ENCODE data around the gene LIPC. TPM values are rescaled to one million over a fixed set of nuclear protein-coding genes. Genes with fewer than 3 reads are reported as not detected.

Gene LIPC
- total RNA-seq, 2 experiments from 2014 or later = not detected

DNA sequence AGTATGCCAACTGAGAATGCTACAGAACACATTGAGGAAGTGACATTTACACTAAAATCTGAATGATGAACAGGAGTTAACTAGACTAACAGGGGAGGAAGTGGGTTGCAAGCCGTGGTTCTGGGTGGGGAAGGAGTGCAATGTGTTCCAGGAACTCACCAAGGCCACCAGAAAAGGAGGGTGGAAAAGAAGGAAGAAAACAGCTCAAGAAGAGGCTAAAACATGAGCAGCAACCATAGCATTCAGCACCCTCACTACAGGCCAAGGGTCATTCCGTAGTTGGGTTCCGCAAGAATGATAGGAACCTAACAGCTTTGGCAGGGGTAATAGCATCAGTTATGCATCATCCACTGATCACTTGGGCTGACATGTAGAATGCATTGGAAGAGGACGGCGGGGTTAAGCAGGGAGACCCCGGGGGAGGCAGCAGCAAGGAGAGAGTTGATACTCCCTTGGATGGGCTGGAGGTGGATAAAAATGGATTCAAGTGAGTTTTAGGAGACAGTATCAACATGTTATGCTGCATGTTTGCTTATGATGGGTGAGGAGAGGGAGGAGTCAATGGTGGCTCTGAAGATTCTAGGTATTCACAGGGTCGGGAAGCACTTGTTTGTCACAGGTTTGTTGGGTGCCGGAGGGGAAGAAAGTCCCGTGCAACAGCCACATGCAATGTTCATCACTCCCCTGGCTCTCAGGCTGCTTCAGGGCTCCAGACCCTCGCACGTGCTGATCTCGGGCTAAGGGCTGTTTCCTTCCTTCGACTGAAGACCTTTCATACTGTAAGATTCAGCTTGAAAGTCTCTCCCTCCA, 53.2 kb downstream of the LIPC start:
- CTCF ChIA-PET = no interaction called here
- H3K36me3 Mint-ChIP-seq = no peaks in the 10 kb centered on the region
- H3K27me3 Mint-ChIP-seq = no peaks in the 10 kb centered on the region
- intact Hi-C loops (cut with micrococcal nuclease) = no loop called here
- DNase-seq = peak; percentile 45
- peak overlapping the region; percentile 64 for H3K27ac Mint-ChIP-seq
- H3K4me1 Mint-ChIP-seq (ENCODE audit: low read depth) = peaks cover 25% of the 10 kb centered on the region
- POLR2A ChIA-PET = no interaction called here
- peaks cover 5% of the 10 kb centered on the region for H3K9me3 Mint-ChIP-seq
- no peak overlapping the region for H3K4me3 Mint-ChIP-seq

DNA sequence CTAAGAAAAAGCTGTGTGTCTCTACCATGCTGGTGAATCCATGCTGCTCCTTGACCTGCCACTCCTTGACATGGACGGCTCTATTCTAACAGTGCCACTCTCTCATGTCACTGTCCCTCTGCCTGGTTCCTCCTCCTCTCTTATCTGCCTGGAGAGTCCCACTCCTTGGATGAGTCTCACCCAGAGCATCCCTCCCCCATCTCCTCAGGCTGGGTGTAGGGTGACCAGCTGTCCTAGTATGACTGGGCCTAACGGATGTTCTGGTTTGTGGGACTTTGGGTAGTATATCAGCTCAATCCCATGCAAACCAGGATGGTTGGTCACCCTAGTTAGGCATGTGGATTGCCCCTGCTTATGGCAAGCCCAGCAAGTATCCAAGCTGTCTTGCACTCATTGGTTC, 54.3 kb downstream of the LIPC start:
- ChIA-PET CTCF (no interaction called here), POLR2A (no interaction called here)
- Mint-ChIP-seq H3K4me1 (ENCODE audit: low read depth) (peaks cover 25% of the 10 kb centered on the region), H3K36me3 (no peaks in the 10 kb centered on the region), H3K9me3 (peaks cover 6% of the 10 kb centered on the region), H3K4me3 (no peak overlapping the region), H3K27ac (no peak overlapping the region), H3K27me3 (no peaks in the 10 kb centered on the region)
- DNase-seq = peak; percentile 27
- intact Hi-C loops (cut with micrococcal nuclease) = no loop called here

DNA sequence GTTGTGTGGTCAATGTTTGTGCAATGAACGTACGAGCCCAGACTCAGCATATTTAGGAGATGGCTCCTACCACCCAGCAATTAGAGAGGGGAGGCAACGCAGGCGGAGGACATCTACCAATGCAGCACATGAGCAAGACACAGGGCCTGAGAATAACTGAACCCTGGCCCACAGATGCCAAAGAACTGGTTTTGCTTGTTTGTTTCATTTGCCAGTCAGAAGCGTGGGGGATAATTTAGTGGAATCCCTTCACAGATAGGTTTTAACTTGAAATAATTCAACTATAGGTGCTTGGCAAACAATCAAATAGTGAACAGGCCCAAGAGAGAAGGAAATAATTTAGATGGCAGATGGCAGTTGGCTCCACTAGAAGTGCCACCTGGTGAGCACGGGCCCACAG, 54.8 kb downstream of the LIPC start:
- intact Hi-C loops (cut with micrococcal nuclease) = no loop called here
- ChIA-PET CTCF (no interaction called here), POLR2A (no interaction called here)
- peaks cover 25% of the 10 kb centered on the region for H3K4me1 Mint-ChIP-seq (ENCODE audit: low read depth)
- peaks cover 6% of the 10 kb centered on the region for H3K9me3 Mint-ChIP-seq
- H3K27me3 Mint-ChIP-seq = no peaks in the 10 kb centered on the region
- H3K4me3 Mint-ChIP-seq = no peak overlapping the region
- H3K27ac Mint-ChIP-seq = no peak overlapping the region
- no peak for DNase-seq
- no peaks in the 10 kb centered on the region for H3K36me3 Mint-ChIP-seq

DNA sequence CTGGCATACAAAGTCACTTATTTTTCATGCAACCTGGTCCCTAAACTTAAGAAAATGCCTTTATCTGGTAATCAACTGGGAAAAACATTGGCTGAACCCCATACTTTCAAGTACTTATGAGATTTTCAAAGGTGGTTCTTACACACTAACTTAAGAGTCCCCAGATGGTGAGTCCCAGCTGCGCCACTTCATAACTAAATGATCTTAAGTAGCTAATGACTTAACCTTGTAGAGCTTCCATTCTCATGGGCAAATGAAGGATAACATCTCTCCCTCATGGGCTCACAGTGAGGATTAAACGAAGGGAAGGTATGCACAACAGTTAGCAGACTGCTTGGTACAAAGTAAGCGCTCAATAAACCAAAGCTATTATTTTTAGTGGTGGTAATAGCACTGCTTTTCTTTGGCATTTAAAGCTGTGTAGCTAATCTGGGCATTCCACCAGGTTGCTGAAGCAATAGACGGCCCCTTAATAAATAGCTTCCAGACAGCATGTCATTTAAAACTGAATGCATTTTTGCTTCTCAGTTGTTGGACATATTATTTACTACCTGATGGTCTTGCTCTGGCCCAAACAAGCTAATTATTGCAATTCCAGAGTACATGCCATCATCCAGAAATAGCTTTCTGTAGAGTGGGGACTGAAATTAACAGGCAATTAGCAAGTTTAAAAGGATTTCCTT, 55.4 kb downstream of the LIPC start:
- H3K4me1 Mint-ChIP-seq (ENCODE audit: low read depth) = peaks cover 25% of the 10 kb centered on the region
- no peak overlapping the region for H3K27ac Mint-ChIP-seq
- ChIA-PET POLR2A (no interaction called here), CTCF (no interaction called here)
- DNase-seq = no peak
- no peak overlapping the region for H3K4me3 Mint-ChIP-seq
- no peaks in the 10 kb centered on the region for H3K27me3 Mint-ChIP-seq
- intact Hi-C loops (cut with micrococcal nuclease) = no loop called here
- H3K36me3 Mint-ChIP-seq = no peaks in the 10 kb centered on the region
- H3K9me3 Mint-ChIP-seq = peaks cover 6% of the 10 kb centered on the region

DNA sequence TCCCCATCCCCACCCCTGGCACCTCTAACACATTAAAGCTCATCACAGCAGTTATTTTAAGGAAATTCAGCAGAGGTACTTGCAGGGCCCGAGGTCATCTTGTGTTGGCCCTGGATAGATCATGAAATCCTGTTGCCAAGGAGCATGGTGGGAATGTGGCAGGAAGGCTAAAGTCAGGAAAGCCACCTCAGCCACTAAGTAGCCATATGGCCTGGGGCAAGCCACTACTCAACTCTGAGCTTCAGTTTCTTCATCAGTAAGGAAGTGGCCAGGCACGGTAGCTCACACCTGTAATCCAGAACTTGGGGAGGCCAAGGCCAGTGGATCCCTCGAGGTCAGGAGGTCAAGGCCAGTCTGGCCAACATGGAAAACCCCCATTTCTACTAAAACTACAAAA, 55.9 kb downstream of the LIPC start:
- Mint-ChIP-seq H3K9me3 (peaks cover 6% of the 10 kb centered on the region), H3K27me3 (no peaks in the 10 kb centered on the region), H3K4me3 (no peak overlapping the region), H3K4me1 (ENCODE audit: low read depth) (peaks cover 25% of the 10 kb centered on the region), H3K36me3 (no peaks in the 10 kb centered on the region), H3K27ac (no peak overlapping the region)
- ChIA-PET POLR2A (no interaction called here), CTCF (no interaction called here)
- intact Hi-C loops (cut with micrococcal nuclease) = no loop called here
- DNase-seq = no peak

DNA sequence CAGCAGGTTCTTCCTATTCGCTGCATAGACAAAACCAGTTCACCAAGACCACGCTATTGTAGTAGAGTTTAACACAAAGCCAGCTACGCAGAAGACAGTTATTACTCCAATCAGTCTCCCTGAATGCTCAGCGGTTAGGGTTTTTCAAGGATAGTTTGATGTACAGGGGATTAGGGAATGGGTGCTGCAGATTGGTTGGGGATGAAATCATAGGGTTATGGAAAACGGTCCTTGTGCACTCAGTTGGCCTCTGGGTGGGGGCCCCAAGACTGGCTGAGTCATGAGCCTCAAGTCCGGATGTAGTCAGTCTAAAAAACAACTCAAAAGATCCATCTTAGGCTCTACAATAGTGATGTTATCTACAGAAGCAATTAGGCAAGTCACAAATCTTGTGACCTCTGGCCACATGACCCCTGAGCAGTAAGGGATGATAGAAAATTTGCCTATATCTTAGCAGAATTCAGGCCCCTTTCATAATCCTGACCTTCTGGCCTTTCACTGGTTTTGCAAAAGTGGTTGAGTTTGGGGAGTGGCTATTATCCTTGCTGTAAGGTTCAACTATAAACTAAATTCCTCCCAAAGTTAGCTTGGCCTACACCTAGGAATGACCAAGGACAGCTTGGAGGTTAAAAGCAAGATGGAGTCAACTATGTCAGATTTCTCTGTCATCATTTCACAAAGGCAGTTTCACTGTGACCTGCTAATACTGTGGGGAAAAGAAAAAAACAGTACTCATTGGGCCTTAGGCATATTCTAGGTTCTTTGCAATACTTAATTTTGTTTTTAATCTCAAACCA, 57.7 kb downstream of the LIPC start:
- intact Hi-C loops (cut with micrococcal nuclease) = no loop called here
- Mint-ChIP-seq H3K4me3 (no peak overlapping the region), H3K9me3 (peaks cover 6% of the 10 kb centered on the region), H3K4me1 (ENCODE audit: low read depth) (peaks cover 19% of the 10 kb centered on the region), H3K27me3 (no peaks in the 10 kb centered on the region), H3K36me3 (no peaks in the 10 kb centered on the region), H3K27ac (no peak overlapping the region)
- DNase-seq = no peak
- ChIA-PET POLR2A (no interaction called here), CTCF (no interaction called here)

DNA sequence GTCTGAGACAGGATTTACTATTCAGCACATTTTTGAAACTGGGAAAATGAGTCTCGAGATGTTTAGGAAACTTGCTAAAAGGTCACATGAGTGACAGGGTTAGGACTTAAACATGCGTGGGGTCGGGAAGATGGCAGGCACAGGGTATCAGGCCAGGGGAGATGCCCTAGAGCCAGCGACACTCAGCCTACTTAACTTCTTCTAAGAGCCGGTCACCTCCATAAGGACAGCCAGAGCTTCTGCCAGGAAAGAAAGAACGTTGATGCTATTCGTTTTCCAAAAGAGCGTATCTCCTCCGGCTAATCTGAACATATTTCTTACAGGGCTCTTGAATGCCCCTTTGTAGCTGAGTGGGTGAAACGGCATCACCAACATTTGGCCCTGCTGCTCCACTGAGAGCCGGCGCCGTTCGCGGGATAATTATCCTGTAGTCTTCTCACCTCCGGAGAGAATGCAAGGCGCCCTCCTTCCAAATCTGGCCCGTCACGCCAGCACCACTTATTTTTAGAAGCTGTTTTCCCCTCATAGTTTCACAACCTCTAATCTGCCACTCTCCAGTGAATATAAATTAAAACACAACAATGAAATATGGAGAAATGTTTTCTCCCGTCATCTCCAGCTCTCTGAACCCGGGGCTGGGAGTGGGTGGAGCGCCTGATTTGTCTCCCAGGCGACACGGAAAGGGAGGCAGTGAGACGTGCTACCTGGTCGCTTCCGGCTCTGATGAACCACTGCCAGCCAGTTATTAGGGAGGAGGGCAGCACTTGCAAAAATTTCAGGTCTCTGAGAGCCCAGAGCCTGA, 58.5 kb downstream of the LIPC start:
- H3K4me3 Mint-ChIP-seq = no peak overlapping the region
- H3K27me3 Mint-ChIP-seq = no peaks in the 10 kb centered on the region
- ChIA-PET POLR2A (no interaction called here), CTCF (no interaction called here)
- intact Hi-C loops (cut with micrococcal nuclease) = no loop called here
- H3K4me1 Mint-ChIP-seq (ENCODE audit: low read depth) = peaks cover 11% of the 10 kb centered on the region
- no peak for DNase-seq
- H3K36me3 Mint-ChIP-seq = no peaks in the 10 kb centered on the region
- H3K27ac Mint-ChIP-seq = no peak overlapping the region
- H3K9me3 Mint-ChIP-seq = peaks cover 6% of the 10 kb centered on the region

DNA sequence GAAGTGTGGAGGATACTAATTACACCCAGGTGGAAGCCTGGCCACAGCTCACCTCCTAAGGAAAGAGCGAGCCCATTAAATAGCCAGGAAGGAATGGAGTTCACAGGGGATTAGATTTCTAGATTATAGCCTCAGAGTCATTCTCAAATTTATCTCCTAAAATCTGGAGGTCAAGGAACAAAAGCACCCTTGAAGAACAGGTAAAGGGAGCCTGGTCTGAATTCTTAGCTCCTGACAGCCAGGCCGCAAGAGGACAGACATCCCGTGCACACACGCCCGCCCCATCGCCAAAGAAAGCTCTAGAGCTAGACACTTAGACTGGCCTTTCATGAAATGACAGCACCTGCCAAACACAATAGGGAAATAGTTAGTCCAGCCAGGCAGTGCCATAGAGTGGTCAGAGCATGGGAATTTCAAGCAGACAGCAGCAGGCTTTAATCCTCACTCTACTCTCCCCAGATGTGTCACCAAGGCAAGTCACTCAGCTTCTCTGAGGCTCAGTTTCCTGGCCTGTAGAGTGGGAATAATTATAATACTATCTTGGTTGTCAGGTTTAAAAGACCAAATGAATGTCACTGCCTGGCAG, 59.2 kb downstream of the LIPC start:
- intact Hi-C loops (cut with micrococcal nuclease) = no loop called here
- POLR2A ChIA-PET = interaction anchor here (1.3 kb wide), 1 partner anchor 14 kb away, joined by 3 read pairs; no protein-coding TSS in a partner anchor
- Mint-ChIP-seq H3K4me1 (ENCODE audit: low read depth) (peaks cover 6% of the 10 kb centered on the region), H3K9me3 (peaks cover 6% of the 10 kb centered on the region), H3K36me3 (no peaks in the 10 kb centered on the region), H3K27me3 (no peaks in the 10 kb centered on the region), H3K4me3 (no peak overlapping the region), H3K27ac (no peak overlapping the region)
- CTCF ChIA-PET = no interaction called here
- no peak for DNase-seq

DNA sequence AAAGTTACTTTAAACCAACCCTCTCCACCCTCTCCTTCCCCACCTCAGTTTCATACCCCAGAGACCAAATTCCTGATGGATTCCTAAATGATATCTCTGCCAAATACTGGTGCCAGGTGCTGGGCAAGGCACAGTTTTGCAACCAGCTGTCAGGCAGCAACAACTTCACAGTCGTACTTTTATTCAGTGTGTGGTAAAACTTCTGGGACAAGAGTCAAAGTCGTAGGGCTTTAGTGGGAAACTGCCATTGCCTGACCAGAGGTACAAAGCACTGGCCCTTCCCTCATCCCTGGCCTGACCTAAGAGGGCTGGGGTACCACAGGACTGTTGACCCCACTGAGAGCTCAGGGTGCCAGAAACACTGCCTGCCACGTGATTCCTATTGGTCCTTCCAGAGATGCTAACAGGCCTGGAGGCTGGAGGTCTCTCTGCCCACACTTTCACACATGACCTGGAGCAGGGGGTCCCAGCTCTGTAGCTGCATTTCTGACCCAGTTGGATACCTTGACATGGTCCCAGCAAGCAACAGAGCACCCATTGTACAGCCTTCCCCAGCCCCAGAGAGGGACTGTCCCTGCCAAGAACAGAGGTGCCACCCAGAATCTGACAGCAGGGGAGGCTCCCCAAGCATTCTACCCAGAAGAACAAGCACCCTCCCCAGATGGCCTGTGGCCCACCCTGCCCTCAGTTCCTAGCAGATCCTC, 59.9 kb downstream of the LIPC start:
- DNase-seq = no peak
- Mint-ChIP-seq H3K9me3 (peaks cover 6% of the 10 kb centered on the region), H3K36me3 (no peaks in the 10 kb centered on the region), H3K27me3 (no peaks in the 10 kb centered on the region), H3K27ac (no peak overlapping the region), H3K4me1 (ENCODE audit: low read depth) (peaks cover 5% of the 10 kb centered on the region), H3K4me3 (no peak overlapping the region)
- intact Hi-C loops (cut with micrococcal nuclease) = no loop called here
- ChIA-PET POLR2A (interaction anchor here (1.3 kb wide), 1 partner anchor 15 kb away, joined by 3 read pairs; no protein-coding TSS in a partner anchor), CTCF (interaction anchor here (1.0 kb wide), 1 partner anchor 12 kb away, joined by 3 read pairs; no protein-coding TSS in a partner anchor)

DNA sequence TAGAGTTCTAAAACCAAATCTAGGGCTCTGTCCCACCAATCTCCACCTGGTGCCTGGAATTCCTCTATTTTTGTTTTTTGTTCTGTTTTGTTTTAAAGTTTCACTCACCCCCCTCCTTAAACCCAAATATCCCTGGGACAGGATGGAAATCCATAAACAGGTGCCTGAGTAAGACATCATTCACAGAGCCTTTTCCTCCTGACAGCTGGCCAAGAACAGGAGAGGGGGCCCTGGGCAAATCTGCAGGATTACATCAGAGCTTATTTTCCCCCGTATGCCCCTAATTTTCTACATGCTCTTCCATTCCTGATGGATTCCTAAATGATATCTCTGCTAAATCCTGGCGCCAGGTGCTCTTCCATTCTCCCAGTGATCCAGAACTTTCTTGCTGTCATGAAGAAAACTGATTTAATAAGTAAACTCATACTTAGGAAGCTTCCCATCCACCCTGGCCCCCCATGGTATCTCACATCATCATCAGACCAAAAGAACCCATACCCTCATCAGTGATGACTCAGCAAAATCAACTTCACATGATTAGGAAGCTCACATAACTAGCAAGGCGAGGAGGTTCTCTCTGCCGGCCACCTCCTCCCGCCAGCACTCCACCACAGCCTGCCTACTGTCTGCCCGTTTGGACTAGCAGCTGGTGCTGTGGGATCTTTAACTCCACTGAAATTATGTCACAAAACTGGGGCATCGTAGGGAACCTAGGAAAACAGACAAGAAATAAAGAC, 61.0 kb downstream of the LIPC start:
- intact Hi-C loops (cut with micrococcal nuclease) = no loop called here
- Mint-ChIP-seq H3K27me3 (no peaks in the 10 kb centered on the region), H3K9me3 (peaks cover 6% of the 10 kb centered on the region), H3K4me1 (ENCODE audit: low read depth) (peaks cover 5% of the 10 kb centered on the region), H3K4me3 (no peak overlapping the region), H3K36me3 (no peaks in the 10 kb centered on the region), H3K27ac (no peak overlapping the region)
- POLR2A ChIA-PET = no interaction called here
- DNase-seq = no peak
- CTCF ChIA-PET = interaction anchor here (1.0 kb wide), 1 partner anchor 14 kb away, joined by 3 read pairs; no protein-coding TSS in a partner anchor

DNA sequence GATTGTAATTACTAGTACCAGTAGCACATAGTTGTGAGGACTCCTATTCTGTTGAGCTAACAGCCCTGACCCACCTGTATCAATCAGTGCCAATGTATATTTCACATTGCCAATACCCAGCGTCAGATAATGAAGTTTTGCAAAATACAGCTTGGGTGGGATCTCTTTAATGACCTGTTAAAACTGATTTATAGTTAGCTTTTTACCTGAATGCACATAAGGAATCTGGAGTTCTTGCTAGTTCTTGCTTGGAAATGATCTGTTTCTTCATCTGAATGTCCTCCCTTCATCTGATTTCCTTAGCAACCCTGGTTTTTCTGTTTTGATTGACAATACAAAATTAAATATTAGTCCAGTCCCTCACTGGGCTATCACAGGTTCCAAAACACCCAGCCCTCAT, 62.8 kb downstream of the LIPC start:
- Mint-ChIP-seq H3K27ac (no peak overlapping the region), H3K36me3 (no peaks in the 10 kb centered on the region), H3K4me3 (no peak overlapping the region), H3K27me3 (no peaks in the 10 kb centered on the region), H3K9me3 (peaks cover 2% of the 10 kb centered on the region), H3K4me1 (ENCODE audit: low read depth) (peaks cover 5% of the 10 kb centered on the region)
- ChIA-PET CTCF (no interaction called here), POLR2A (no interaction called here)
- DNase-seq = no peak
- intact Hi-C loops (cut with micrococcal nuclease) = no loop called here
